Neural cell (in vitro differentiated cells): ENCODE measurements around the gene AGTRAP. TPM values are rescaled to one million over a fixed set of nuclear protein-coding genes. Genes with fewer than 3 reads are reported as not detected.

Experiments
- H2AFZ ChIP-seq: fragments of 200-600, 300-800 bp; sonication (generic), shearing (Covaris generic); 2 replicates; pipeline ENCODE4 v1.6.0; 2014; ENCODE audit warnings: low read depth, mild to moderate bottlenecking, antibody characterized with exemption, low read length, moderate library complexity
- H3F3A ChIP-seq: fragments of 200-600 bp; shearing (Covaris generic); 2 replicates; pipeline ENCODE4 v1.6.1; 2016; ENCODE audit warnings: mild to moderate bottlenecking, moderate library complexity, mixed read lengths, antibody characterized with exemption, low read length; ENCODE audit not compliant: insufficient read depth, poor library complexity, severe bottlenecking
- H3K27ac ChIP-seq: fragments of 200-600, 300-800 bp; sonication (generic), shearing (Covaris generic); 2 replicates; pipeline ENCODE4 v1.5.1; 2014; ENCODE audit warnings: mild to moderate bottlenecking, low read length, moderate library complexity
- H3K27me3 ChIP-seq: fragments of 300-800, 200-600 bp; sonication (generic), shearing (Covaris generic); 2 replicates; pipeline ENCODE4 v1.6.0; 2014; ENCODE audit warnings: mild to moderate bottlenecking, low read depth, low read length, moderate library complexity; ENCODE audit not compliant: insufficient read depth
- H3K36me3 ChIP-seq: fragments of 300-800, 200-600 bp; sonication (generic), shearing (Covaris generic); 2 replicates; pipeline ENCODE4 v1.5.1; 2014; ENCODE audit warnings: mild to moderate bottlenecking, antibody characterized with exemption, low read length, moderate library complexity; ENCODE audit not compliant: insufficient read depth
- H3K4me2 ChIP-seq: fragments of 300-800, 200-600 bp; sonication (generic), shearing (Covaris generic); 2 replicates; pipeline ENCODE4 v1.6.0; 2014; ENCODE audit warnings: mild to moderate bottlenecking, low read length
- H3K4me3 ChIP-seq: fragments of 300-800, 200-600 bp; sonication (generic), shearing (Covaris generic); 2 replicates; pipeline ENCODE4 v1.5.1; 2014; ENCODE audit warnings: mild to moderate bottlenecking, low read length, moderate library complexity
- H3K79me2 ChIP-seq: fragments of 200-600 bp; shearing (Covaris generic); replicated peaks from 2 replicates; pipeline ENCODE4 v1.6.0; 2014; ENCODE audit warnings: mild to moderate bottlenecking, low read length, moderate library complexity; ENCODE audit not compliant: insufficient read depth
- H3K9ac ChIP-seq: fragments of 300-800, 200-600 bp; sonication (generic), shearing (Covaris generic); 2 replicates; pipeline ENCODE4 v1.6.1; 2016; ENCODE audit warnings: mild to moderate bottlenecking, low read length, mixed read lengths
- H3K9me2 ChIP-seq: fragments of 200-600 bp; shearing (Covaris generic); 2 replicates; pipeline ENCODE4 v1.6.1; 2016; ENCODE audit warnings: mild to moderate bottlenecking, low read length, mixed read lengths; ENCODE audit not compliant: insufficient read depth
- H3K9me3 ChIP-seq: fragments of 200-600, 300-800 bp; sonication (generic), shearing (Covaris generic); 2 replicates; pipeline ENCODE4 v1.6.1; 2016; ENCODE audit warnings: mild to moderate bottlenecking, mixed run types, low read length, moderate library complexity, mixed read lengths
- H4K20me1 ChIP-seq: fragments of 200-600 bp; shearing (Covaris generic); 2 replicates; pipeline ENCODE4 v1.6.1; 2016; ENCODE audit warnings: mild to moderate bottlenecking, mixed run types; ENCODE audit not compliant: insufficient read depth
- CTCF ChIP-seq: fragments of 450-650 bp; IDR thresholded peaks from 2 replicates; pipeline ENCODE4 v1.5.1; 2014; ENCODE audit warnings: antibody characterized with exemption, mild to moderate bottlenecking, moderate library complexity; ENCODE audit not compliant: poor library complexity, severe bottlenecking
- EP300 ChIP-seq: fragments of 450-650 bp; conservative IDR thresholded peaks from 2 replicates; pipeline ENCODE4 v1.6.1; 2014; ENCODE audit warnings: antibody characterized with exemption, mild to moderate bottlenecking, moderate library complexity; ENCODE audit not compliant: poor library complexity, severe bottlenecking
- EZH2 ChIP-seq: fragments of 200-600, 300-800 bp; shearing (Covaris generic), sonication (generic); IDR thresholded peaks from 2 replicates; pipeline ENCODE4 v1.6.1; 2014; ENCODE audit warnings: antibody characterized with exemption, low read length, borderline replicate concordance, mild to moderate bottlenecking; ENCODE audit not compliant: insufficient read depth, poor library complexity, severe bottlenecking
- MXI1 ChIP-seq: fragments of 450-650 bp; conservative IDR thresholded peaks from 2 replicates; pipeline ENCODE4 v1.6.1; 2014; ENCODE audit warnings: antibody characterized with exemption, mild to moderate bottlenecking; ENCODE audit not compliant: poor library complexity, severe bottlenecking
- POLR2AphosphoS5 ChIP-seq: IDR thresholded peaks from 2 replicates; pipeline ENCODE4 v1.6.1; 2012
- RAD21 ChIP-seq: fragments of 450-650 bp; conservative IDR thresholded peaks from 2 replicates; pipeline ENCODE4 v1.6.1; 2014; ENCODE audit warnings: antibody characterized with exemption, mild to moderate bottlenecking, moderate library complexity
- SMC3 ChIP-seq: fragments of 450-650 bp; conservative IDR thresholded peaks from 2 replicates; pipeline ENCODE4 v1.6.1; 2014; ENCODE audit warnings: antibody characterized with exemption, mild to moderate bottlenecking, moderate library complexity; ENCODE audit not compliant: poor library complexity
- TAF1 ChIP-seq: IDR thresholded peaks from 2 replicates; pipeline ENCODE4 v1.6.1; 2012; ENCODE audit warnings: low read depth
- polyA plus RNA-seq: library from polyadenylated mRNA; depleted of rRNA; stranded (reverse); fragments of >200 nt; gene quantifications from 2 replicates; pipeline ENCODE4 v1.2.3, GENCODE V29; 2014
- TF ChIP-seq, protein P1 (sequence below): IDR thresholded peaks from 2 replicates; pipeline ENCODE4 v1.6.1; 2012; ENCODE audit warnings: borderline replicate concordance

AGTRAP gene
- polyA plus RNA-seq, 1 donor from 2014 or later = 4.4 TPM

GRCh38 chr1:11759791-11760190 lies 23.9 kb downstream of the AGTRAP start:
- Histone ChIP-seq H3K9me2 (no peaks in the 10 kb centered on the region), H3K36me3 (no peaks in the 10 kb centered on the region), H3K27me3 (no peaks in the 10 kb centered on the region), H3F3A (no peaks in the 10 kb centered on the region), H3K4me3 (no peak overlapping the region), H3K4me2 (no peak overlapping the region), H3K79me2 (no peaks in the 10 kb centered on the region), H3K9me3 (no peaks in the 10 kb centered on the region), H3K9ac (no peak overlapping the region), H4K20me1 (no peaks in the 10 kb centered on the region), H2AFZ (no peak overlapping the region), H3K27ac (no peak overlapping the region)
- TF ChIP-seq POLR2AphosphoS5 = no peak
- TF ChIP-seq EP300 = no peak
- no peak for TF ChIP-seq CTCF
- TF ChIP-seq, protein P1, sequence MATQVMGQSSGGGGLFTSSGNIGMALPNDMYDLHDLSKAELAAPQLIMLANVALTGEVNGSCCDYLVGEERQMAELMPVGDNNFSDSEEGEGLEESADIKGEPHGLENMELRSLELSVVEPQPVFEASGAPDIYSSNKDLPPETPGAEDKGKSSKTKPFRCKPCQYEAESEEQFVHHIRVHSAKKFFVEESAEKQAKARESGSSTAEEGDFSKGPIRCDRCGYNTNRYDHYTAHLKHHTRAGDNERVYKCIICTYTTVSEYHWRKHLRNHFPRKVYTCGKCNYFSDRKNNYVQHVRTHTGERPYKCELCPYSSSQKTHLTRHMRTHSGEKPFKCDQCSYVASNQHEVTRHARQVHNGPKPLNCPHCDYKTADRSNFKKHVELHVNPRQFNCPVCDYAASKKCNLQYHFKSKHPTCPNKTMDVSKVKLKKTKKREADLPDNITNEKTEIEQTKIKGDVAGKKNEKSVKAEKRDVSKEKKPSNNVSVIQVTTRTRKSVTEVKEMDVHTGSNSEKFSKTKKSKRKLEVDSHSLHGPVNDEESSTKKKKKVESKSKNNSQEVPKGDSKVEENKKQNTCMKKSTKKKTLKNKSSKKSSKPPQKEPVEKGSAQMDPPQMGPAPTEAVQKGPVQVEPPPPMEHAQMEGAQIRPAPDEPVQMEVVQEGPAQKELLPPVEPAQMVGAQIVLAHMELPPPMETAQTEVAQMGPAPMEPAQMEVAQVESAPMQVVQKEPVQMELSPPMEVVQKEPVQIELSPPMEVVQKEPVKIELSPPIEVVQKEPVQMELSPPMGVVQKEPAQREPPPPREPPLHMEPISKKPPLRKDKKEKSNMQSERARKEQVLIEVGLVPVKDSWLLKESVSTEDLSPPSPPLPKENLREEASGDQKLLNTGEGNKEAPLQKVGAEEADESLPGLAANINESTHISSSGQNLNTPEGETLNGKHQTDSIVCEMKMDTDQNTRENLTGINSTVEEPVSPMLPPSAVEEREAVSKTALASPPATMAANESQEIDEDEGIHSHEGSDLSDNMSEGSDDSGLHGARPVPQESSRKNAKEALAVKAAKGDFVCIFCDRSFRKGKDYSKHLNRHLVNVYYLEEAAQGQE = no peak
- TF ChIP-seq SMC3 = no peak
- no peak for TF ChIP-seq TAF1
- no peak for TF ChIP-seq EZH2
- no peak for TF ChIP-seq RAD21
- no peak for TF ChIP-seq MXI1

- TF ChIP-seq MXI1 = no peak
- TF ChIP-seq TAF1 = no peak
- TF ChIP-seq SMC3 = no peak
- no peak for TF ChIP-seq POLR2AphosphoS5
- TF ChIP-seq, protein P1 = no peak
- TF ChIP-seq CTCF = no peak
- H3F3A ChIP-seq = no peaks in the 10 kb centered on the region
- H3K4me2 ChIP-seq = no peak overlapping the region
- H3K79me2 ChIP-seq = no peaks in the 10 kb centered on the region
- H3K9me2 ChIP-seq = no peaks in the 10 kb centered on the region
- no peaks in the 10 kb centered on the region for H3K36me3 ChIP-seq
- no peaks in the 10 kb centered on the region for H3K27me3 ChIP-seq
- no peak overlapping the region for H3K27ac ChIP-seq
- no peak overlapping the region for H3K9ac ChIP-seq
- H4K20me1 ChIP-seq = no peaks in the 10 kb centered on the region
- H3K9me3 ChIP-seq = no peaks in the 10 kb centered on the region
- H2AFZ ChIP-seq = no peak overlapping the region
- H3K4me3 ChIP-seq = no peak overlapping the region
Observed at GRCh38 chr1:11761285-11761684, 25.3 kb downstream of the AGTRAP start.
